Measurements from ENCODE around the gene FBN1.

DNA sequence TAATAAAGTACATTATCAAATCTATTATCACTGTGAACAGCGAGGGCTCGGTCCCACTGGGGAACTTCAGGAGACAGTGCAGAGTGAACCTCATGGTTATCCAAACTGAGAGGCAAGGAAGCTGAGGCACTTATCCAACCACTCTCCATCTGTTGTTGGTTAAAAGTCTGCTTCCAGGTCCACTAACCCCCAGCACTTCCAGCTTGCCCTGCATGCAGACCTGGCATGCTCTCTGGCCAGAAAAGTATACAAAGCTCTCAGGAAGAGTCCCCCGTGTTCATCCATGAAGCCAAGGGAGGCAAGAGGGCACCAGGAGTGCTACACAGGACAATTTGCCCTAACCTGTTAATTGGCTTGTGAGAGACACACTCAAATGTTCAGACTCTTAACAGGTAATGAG lies 36.0 kb downstream of the FBN1 start:
- TF ChIP-seq, protein P1, sequence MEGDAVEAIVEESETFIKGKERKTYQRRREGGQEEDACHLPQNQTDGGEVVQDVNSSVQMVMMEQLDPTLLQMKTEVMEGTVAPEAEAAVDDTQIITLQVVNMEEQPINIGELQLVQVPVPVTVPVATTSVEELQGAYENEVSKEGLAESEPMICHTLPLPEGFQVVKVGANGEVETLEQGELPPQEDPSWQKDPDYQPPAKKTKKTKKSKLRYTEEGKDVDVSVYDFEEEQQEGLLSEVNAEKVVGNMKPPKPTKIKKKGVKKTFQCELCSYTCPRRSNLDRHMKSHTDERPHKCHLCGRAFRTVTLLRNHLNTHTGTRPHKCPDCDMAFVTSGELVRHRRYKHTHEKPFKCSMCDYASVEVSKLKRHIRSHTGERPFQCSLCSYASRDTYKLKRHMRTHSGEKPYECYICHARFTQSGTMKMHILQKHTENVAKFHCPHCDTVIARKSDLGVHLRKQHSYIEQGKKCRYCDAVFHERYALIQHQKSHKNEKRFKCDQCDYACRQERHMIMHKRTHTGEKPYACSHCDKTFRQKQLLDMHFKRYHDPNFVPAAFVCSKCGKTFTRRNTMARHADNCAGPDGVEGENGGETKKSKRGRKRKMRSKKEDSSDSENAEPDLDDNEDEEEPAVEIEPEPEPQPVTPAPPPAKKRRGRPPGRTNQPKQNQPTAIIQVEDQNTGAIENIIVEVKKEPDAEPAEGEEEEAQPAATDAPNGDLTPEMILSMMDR (IDR thresholded peaks at IDR 0.05), result no peak
- no peak for TF ChIP-seq EZH2 (IDR thresholded peaks at IDR 0.05)

Measured in neural progenitor cell (in vitro differentiated cells).